Mononuclear cell (primary cell): ENCODE measurements around the gene MARCHF2. TPM values are rescaled to one million over a fixed set of nuclear protein-coding genes. Genes with fewer than 3 reads are reported as not detected.

Experiments used
- H3K27me3 ChIP-seq: 2 replicates; pipeline ENCODE4 v1.6.0; 2011; ENCODE audit warnings: low read length, control low read depth; ENCODE audit not compliant: insufficient read depth
- H3K4me1 ChIP-seq: 2 replicates; pipeline ENCODE4 v1.5.1; 2011; ENCODE audit warnings: mild to moderate bottlenecking, low read length, control low read depth; ENCODE audit not compliant: insufficient read depth
- H3K4me3 ChIP-seq: 2 replicates; pipeline ENCODE4 v1.5.1; 2011; ENCODE audit warnings: mild to moderate bottlenecking, low read length, moderate library complexity
- H3K9me3 ChIP-seq: 2 replicates; pipeline ENCODE4 v1.5.1; 2011; ENCODE audit warnings: low read depth, mild to moderate bottlenecking, control low read depth, low read length
- total RNA-seq: library from RNA; depleted of rRNA; stranded (reverse); fragments of >200 nt; gene quantifications from one replicate; pipeline ENCODE4 v1.2.3, GENCODE V29; 2012

The MARCHF2 gene
- total RNA-seq, 1 donor = 119 TPM

GRCh38 chr19:8451885-8452284, 38.8 kb downstream of the MARCHF2 start:
- H3K4me1 ChIP-seq = peaks cover 69% of the 10 kb centered on the region

GRCh38 chr19:8452446-8453123, 39.5 kb downstream of the MARCHF2 start:
- no peaks in the 10 kb centered on the region for H3K9me3 ChIP-seq
- no peak overlapping the region for H3K4me3 ChIP-seq
- no peaks in the 10 kb centered on the region for H3K27me3 ChIP-seq
- peaks cover 64% of the 10 kb centered on the region for H3K4me1 ChIP-seq

More at GRCh38 chr19:8451885-8452284, 38.8 kb downstream of the MARCHF2 start:
- no peaks in the 10 kb centered on the region for H3K9me3 ChIP-seq
- no peaks in the 10 kb centered on the region for H3K27me3 ChIP-seq
- H3K4me3 ChIP-seq = no peak overlapping the region

- Histone ChIP-seq H3K4me3 (no peak overlapping the region), H3K9me3 (no peaks in the 10 kb centered on the region), H3K4me1 (peaks cover 54% of the 10 kb centered on the region), H3K27me3 (no peaks in the 10 kb centered on the region)
Measured at GRCh38 chr19:8453616-8454015, 40.5 kb downstream of the MARCHF2 start.

- H3K4me3 ChIP-seq = no peak overlapping the region
- peaks cover 52% of the 10 kb centered on the region for H3K4me1 ChIP-seq
- H3K9me3 ChIP-seq = no peaks in the 10 kb centered on the region
- no peaks in the 10 kb centered on the region for H3K27me3 ChIP-seq
Measured at GRCh38 chr19:8454218-8454617, 41.1 kb downstream of the MARCHF2 start.

- H3K9me3 ChIP-seq = no peaks in the 10 kb centered on the region
- H3K27me3 ChIP-seq = no peaks in the 10 kb centered on the region
- peaks cover 47% of the 10 kb centered on the region for H3K4me1 ChIP-seq
- no peak overlapping the region for H3K4me3 ChIP-seq
Measured at GRCh38 chr19:8455018-8455417, 41.9 kb downstream of the MARCHF2 start.

- H3K27me3 ChIP-seq = no peaks in the 10 kb centered on the region
- peaks cover 40% of the 10 kb centered on the region for H3K4me1 ChIP-seq
- no peaks in the 10 kb centered on the region for H3K9me3 ChIP-seq
- H3K4me3 ChIP-seq = no peak overlapping the region
Measured at GRCh38 chr19:8456064-8456463, 43.0 kb downstream of the MARCHF2 start.

GRCh38 chr19:8457209-8457608, 44.1 kb downstream of the MARCHF2 start:
- no peak overlapping the region for H3K4me3 ChIP-seq
- peaks cover 29% of the 10 kb centered on the region for H3K4me1 ChIP-seq
- no peaks in the 10 kb centered on the region for H3K9me3 ChIP-seq
- H3K27me3 ChIP-seq = no peaks in the 10 kb centered on the region

- Histone ChIP-seq H3K4me3 (no peak overlapping the region), H3K4me1 (peaks cover 22% of the 10 kb centered on the region), H3K9me3 (no peaks in the 10 kb centered on the region)
Measured at GRCh38 chr19:8457827-8458226, 44.7 kb downstream of the MARCHF2 start.

GRCh38 chr19:8458380-8458779, 45.3 kb downstream of the MARCHF2 start:
- Histone ChIP-seq H3K27me3 (no peaks in the 10 kb centered on the region), H3K9me3 (no peaks in the 10 kb centered on the region), H3K4me3 (no peak overlapping the region), H3K4me1 (peaks cover 17% of the 10 kb centered on the region)

More at GRCh38 chr19:8457827-8458226, 44.7 kb downstream of the MARCHF2 start:
- no peaks in the 10 kb centered on the region for H3K27me3 ChIP-seq

- Histone ChIP-seq H3K4me3 (no peak overlapping the region), H3K9me3 (no peaks in the 10 kb centered on the region), H3K27me3 (no peaks in the 10 kb centered on the region), H3K4me1 (peaks cover 11% of the 10 kb centered on the region)
Measured at GRCh38 chr19:8459095-8459494, 46.0 kb downstream of the MARCHF2 start.

- Histone ChIP-seq H3K9me3 (no peaks in the 10 kb centered on the region), H3K4me3 (no peak overlapping the region), H3K27me3 (no peaks in the 10 kb centered on the region), H3K4me1 (peaks cover 11% of the 10 kb centered on the region)
Measured at GRCh38 chr19:8459520-8460270, 46.6 kb downstream of the MARCHF2 start.

- Histone ChIP-seq H3K4me3 (no peak overlapping the region), H3K4me1 (peaks cover 11% of the 10 kb centered on the region), H3K27me3 (no peaks in the 10 kb centered on the region), H3K9me3 (no peaks in the 10 kb centered on the region)
Measured at GRCh38 chr19:8460516-8461298, 47.6 kb downstream of the MARCHF2 start.

GRCh38 chr19:8461376-8461775, 48.3 kb downstream of the MARCHF2 start:
- Histone ChIP-seq H3K9me3 (no peaks in the 10 kb centered on the region), H3K4me1 (peaks cover 11% of the 10 kb centered on the region), H3K27me3 (no peaks in the 10 kb centered on the region), H3K4me3 (no peak overlapping the region)

GRCh38 chr19:8461891-8462290, 48.8 kb downstream of the MARCHF2 start:
- no peaks in the 10 kb centered on the region for H3K9me3 ChIP-seq

GRCh38 chr19:8462571-8462970, 49.5 kb downstream of the MARCHF2 start:
- H3K4me3 ChIP-seq = no peak overlapping the region

More at GRCh38 chr19:8461891-8462290, 48.8 kb downstream of the MARCHF2 start:
- Histone ChIP-seq H3K4me1 (peaks cover 6% of the 10 kb centered on the region), H3K4me3 (no peak overlapping the region), H3K27me3 (no peaks in the 10 kb centered on the region)

More at GRCh38 chr19:8462571-8462970, 49.5 kb downstream of the MARCHF2 start:
- no peaks in the 10 kb centered on the region for H3K27me3 ChIP-seq
- peaks cover 5% of the 10 kb centered on the region for H3K4me1 ChIP-seq
- H3K9me3 ChIP-seq = no peaks in the 10 kb centered on the region
